ENCODE measurements around the gene SPTAN1.
"Not testable (repeated sequence)": the region's sequence is repeated elsewhere in the genome, so short reads cannot be mapped to it uniquely, and the experiment has no call there.

SPTAN1 gene

GRCh38 chr9:128552153-128552743 lies at the start of gene SPTAN1:
SPTAN1 (plus strand) TSS chr9:128552587; CDS start chr9:128566741, 14,154 bp downstream.
- peak; percentile 95 to 97 for DNase-seq

DNA sequence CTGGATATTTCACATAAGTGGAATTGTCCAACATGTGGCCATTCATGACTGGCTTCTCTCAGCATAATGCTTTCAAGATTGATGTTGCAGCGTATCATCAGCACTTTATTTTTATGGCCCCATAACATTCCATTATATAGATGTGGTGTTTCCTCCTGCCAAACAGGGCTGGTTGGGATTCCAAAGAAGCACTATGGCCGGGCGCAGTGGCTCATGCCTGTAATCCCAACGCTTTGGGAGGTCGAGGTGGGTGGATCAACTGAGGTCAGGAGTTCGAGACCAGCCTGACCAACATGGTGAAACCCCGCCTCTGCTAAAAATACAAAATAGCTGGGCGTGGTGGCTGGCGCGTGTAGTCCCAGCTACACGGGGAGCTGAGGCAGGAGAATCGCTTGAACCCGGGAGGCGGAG lies 49.0 kb upstream of the SPTAN1 start:
- not testable (repeated sequence) for DNase-seq

DNA sequence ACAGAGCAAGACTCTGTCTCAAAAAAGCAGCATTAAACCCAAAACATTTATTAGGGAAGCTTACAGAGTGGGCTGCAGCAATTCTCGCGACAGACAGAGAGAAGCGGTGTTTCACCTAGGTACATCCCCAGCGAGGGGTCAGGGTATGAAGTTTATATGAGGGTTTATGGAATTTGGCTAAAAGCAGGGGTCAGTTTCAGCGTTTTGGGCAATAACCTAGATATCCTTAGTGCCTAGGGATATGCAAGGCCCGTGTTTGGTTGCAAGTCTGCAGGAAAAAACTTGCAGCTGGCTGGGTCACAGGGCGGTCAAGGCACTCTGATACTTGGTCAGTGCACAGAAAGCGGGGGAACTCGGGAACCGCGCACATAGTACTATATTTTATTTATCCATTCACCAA lies 48.5 kb upstream of the SPTAN1 start:
- DNase-seq = no peak

DNA sequence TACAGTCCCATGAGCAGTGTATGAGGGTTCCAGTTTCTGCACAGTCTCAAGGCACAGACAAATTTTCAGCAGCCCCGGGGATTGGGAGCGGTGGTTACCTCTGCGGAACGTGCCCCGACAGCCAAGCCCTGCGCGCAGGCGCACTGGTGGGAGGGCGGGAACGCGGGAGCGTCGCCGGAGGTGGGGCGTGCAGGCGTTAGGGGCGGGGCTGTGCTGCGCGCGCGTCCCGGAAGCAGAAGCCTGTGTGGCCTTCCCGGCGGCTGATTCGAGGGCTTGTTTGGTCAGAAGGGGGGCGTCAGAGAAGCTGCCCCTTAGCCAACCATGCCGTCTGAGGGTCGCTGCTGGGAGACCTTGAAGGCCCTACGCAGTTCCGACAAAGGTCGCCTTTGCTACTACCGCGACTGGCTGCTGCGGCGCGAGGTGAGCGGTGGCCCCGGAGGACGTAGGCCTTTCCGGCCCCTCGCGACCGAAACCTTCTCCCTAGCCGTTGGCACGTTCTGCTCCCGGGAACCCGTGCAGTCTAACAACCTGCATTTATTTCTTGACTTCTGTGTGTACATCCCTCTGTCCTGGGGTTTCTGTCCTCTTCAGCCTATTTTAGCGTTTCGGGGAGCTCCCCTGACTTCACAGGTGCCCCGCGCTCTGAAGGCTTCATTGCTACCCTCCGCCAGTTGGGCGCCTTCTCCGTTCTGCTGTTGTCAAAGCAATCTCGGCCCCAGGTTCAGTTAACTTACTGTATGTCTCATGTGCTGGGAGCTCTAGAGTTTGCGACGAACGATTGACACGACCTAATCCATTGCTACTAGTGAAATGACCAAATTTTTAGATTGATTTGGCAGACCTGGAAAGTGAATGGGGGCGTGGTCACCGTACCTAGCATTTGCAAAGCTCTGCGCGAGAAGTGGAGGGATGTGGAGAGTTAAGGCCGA lies 47.6 kb upstream of the SPTAN1 start, which contains the start of gene GLE1:
Gene GLE1 (plus strand): TSS at position 235 of the 929 bp plus-strand sequence. CDS start 87 bp downstream, at position 322.
- DNase-seq = peak; percentile 98 to 99

- DNase-seq = no peak
Observed at GRCh38 chr9:128505414-128505765, 47.0 kb upstream of the SPTAN1 start.

GRCh38 chr9:128505906-128506305 lies 46.5 kb upstream of the SPTAN1 start:
- not testable (repeated sequence) for DNase-seq

GRCh38 chr9:128512820-128513219 lies 39.6 kb upstream of the SPTAN1 start:
- no peak for DNase-seq

GRCh38 chr9:128521956-128522355 lies 30.4 kb upstream of the SPTAN1 start:
- no peak for DNase-seq

DNA sequence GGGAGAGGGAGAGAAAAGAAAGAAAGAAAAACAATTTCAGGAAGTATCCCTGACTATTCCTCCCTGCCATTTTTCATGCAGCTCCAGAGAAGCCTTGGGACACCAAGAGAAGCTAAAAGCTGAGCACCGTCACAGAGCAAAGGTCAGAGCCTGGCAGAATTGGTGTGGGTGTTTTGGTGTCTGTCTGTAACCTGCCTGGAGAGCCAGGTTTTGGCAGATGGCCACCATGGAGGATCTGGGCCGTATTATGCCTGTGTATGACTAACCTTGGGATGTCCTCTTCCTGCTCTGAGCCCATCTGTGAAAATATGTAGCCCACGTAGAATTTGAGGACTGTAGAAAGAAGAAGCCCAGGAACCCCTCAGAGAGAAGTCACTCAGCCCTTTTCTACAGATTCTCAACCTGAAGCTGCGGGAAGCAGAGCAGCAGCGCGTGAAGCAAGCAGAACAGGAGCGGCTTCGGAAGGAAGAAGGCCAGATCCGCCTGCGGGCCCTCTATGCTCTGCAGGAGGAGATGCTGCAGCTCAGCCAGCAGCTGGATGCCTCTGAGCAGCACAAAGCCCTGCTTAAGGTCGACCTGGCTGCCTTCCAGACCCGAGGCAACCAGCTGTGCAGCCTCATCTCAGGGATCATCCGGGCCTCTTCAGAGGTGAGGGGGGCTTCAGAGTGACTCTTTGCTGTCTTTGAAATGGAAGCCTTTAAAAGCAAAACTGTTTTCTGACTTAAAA lies 29.0 kb upstream of the SPTAN1 start:
- no peak for DNase-seq

DNA sequence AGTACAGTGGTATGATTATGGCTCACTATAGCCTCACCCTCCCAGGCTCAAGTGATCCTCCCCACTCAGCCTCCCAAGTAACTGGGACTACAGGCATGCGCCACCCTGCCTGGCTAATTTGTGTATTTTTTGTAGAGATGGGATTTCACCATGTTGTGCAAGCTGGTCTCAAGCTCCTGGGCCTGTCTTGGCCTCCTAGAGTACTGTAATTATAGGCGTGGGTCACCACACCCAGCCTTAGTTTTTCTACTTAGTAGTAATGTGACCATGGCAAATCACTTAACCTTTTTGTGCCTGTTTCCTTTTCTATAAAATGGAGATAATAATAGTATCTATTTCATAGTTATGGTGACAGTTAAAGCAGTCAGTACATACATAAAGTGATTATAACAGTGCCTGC lies 25.7 kb upstream of the SPTAN1 start:
- no peak for DNase-seq

GRCh38 chr9:128528445-128529160 lies 23.8 kb upstream of the SPTAN1 start:
- DNase-seq = no peak

DNA sequence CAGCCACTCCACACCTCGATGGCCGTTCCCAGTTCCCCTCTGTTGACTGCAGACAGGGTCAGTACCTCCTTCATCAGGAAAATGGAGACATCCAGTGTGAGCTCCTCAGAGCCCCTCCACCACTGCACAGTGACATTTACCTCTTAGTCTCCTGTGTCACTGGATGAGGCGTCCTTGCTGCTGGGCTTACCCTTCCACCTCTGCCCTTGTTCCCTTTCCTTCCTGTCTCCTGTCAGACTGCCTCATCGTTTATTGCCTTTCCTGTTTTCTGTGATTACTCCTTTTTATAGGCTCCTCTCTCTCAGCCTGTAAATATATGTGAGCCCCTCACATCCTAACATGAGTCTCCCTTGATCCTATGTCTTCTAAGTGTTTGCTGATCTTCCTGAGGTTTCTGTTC lies 23.2 kb upstream of the SPTAN1 start:
- no peak for DNase-seq

- no peak for DNase-seq
Observed at GRCh38 chr9:128532581-128532980, 19.8 kb upstream of the SPTAN1 start.

DNA sequence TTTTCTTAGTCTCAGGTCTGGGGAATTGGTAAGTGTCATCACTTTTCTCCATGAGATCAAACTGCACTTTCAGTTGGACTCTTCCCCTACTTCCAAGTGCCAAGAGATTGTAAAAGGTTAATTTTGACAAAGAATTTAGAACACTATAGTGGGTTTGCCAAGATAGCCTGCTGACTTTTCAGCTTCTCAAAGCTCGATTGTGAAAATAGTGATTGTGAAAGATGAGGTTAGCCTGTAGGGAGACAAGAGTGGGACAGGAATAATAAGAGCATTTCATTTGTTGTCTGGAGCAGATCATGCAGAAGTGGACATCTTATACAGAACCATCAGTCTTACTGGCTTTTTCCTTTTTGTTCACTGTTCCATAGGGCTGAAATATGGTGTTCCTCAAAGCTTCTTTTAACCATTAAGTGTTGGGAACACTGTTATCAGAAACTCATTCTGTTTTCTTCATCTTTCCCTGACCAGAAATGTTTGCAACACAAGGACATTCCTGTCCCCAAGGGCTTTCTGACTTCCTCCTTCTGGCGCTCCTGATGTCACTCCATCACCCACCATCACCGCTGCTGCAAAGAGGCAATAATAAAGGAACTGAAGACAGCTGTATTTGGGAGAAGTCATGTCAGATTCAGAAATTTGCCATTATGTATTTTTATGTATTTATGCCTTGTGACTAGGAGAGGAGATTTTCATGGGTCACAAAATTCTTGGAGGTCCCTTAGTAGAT lies 11.6 kb upstream of the SPTAN1 start:
- no peak for DNase-seq

DNA sequence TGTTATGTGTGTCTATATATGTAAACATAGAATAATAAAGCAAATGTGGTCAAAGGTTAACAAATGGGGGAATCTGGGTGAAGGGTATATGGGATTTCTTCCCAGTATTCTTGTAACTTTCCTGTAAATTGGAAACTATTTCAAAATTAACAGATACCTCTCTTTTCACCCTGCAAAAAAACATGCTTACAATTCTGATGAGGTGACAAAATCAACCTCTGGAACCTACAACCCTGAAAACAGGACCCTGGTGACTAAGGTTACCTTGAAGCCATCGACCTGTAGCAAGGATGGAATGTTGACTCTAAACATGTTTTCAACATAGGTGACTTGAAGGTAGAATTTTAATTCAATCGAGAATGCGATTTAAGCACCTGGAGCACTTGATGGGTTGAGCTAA lies 5.9 kb upstream of the SPTAN1 start:
- no peak for DNase-seq

DNA sequence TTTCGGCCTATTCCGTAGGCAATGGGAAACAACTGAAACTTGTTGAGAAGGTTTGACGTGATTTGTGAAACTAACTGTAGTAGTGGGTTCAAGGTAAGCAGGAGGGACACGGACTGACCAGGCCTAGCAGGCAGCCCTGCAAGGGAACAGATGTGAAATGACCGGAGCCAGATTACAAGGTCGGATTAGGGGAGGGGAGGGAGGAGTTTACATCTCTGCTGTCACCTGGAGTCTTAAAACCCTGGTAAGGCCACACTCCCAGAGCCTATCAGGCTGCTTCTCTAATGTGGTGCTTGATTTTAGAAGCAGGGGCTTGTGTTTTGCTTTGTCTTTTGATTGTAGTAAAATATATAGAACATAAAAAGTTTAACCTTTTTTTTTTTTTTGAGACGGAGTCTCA lies 3.5 kb upstream of the SPTAN1 start:
- no peak for DNase-seq

GRCh38 chr9:128550226-128550625 lies 2.2 kb upstream of the SPTAN1 start:
- peak; percentile 42 to 62 for DNase-seq

DNA sequence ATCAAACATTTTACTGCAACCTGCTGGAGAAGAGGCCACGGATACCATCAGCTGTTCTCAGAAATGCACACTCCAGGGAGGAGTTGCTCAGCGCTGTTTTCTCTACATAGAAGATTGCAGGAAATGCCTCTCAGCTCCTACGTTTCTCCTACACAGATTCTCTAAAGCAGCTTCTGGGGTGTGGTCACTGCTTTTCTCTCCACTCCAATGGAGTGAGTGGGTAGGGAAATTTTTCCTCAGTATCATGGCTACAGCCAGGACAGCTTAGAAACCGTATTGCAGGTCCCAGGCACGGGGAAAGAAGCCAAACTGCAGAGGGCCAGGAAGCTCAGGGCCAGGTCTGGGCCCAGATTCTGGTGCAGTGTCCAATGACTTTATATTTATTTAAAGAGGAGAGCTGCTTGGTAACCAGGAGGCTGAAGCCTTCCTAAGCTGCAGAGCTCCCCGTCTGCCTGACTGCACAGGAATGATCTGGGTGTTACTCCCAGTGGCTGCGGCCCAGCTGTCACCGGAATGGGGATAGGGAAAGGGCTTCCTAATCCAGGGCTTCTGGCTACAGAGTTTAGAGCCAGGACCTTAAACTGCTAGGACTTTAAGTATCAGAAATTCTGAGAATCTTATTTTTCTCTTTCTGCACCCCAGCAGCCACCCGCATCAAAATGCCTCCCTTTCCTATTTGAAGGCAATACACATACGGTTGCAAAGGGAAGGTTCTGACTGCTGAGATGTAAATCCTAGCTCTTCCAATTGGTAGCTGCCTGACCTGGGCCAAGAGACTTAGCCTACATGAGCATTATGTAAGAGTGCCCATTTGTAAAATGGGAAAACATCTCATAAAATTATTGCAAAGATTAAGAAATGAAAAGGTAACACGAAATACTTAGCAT lies 1.4 kb upstream of the SPTAN1 start:
- no peak for DNase-seq

DNA sequence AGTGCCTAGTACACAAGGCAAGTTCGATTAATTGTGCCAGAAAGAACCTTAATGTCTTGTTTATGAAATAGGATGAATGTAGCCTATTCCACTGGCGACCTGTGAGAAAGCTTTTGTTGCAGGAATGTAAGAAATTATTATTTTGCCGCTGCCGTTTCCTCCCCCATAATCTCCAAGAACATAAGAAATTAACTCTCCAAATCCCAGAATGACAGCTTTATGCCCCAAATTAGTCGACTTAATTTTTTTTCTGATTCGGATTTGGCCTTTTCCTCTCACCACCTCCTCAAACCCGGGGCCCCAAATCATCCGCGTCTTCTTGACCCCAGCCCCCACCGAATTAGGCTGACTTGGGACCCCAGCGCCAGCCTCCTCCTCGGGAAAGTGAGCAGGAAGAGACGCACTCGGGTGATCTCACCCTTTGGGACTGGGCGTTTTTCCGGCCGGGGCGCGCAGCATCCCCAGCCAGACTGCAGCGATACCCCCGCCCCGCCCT lies 682 bp upstream of the SPTAN1 start:
- DNase-seq = no peak

GRCh38 chr9:128552744-128553440 lies 505 bp downstream of the SPTAN1 start:
- peak; percentile 52 to 66 for DNase-seq

Data from stimulated activated CD4-positive, alpha-beta T cell treated with anti-CD3 and anti-CD28 coated beads, Interleukin-2, amount 100 ng/mL, for 24 hours (primary cell).